MCF 10A (cell line): ENCODE measurements around the gene KCNN1. TPM values are rescaled to one million over a fixed set of nuclear protein-coding genes. Genes with fewer than 3 reads are reported as not detected.

Source experiments
- BruUV-seq: library from RNA; stranded (reverse); fragments of 400-500 nt; replicated peaks from 2 replicates; lab custom pipeline; 2021; lab: Mats Ljungman, UMichigan
- CTCF ChIA-PET: fragments of 300-600 bp; sonication (Branson Sonifier 250); formaldehyde crosslinking; extraction: SDS; loops from one replicate; lab custom pipeline; 2021; ENCODE audit warnings: antibody characterized with exemption, inconsistent platforms; lab: Yijun Ruan, JAX
- POLR2A ChIA-PET: fragments of 300-600, 350-650 bp; sonication (Branson Sonifier 250); formaldehyde crosslinking; extraction: SDS; loops from one replicate; lab custom pipeline; 2020; ENCODE audit warnings: antibody characterized with exemption, inconsistent platforms; lab: Yijun Ruan, JAX
- DNase-seq: peaks from one replicate; pipeline ENCODE4 v3.0.0-alpha.2; 2018; ENCODE audit not compliant: unreplicated experiment
- H3K27ac Mint-ChIP-seq: one replicate; pipeline ENCODE4 v1.8.0; 2022; ENCODE audit warnings: mild to moderate bottlenecking, low read depth, mixed read lengths; ENCODE audit not compliant: unreplicated experiment
- H3K27me3 Mint-ChIP-seq: one replicate; pipeline ENCODE4 v1.8.0; 2022; ENCODE audit warnings: mixed read lengths; ENCODE audit not compliant: insufficient read depth, unreplicated experiment
- H3K36me3 Mint-ChIP-seq: one replicate; pipeline ENCODE4 v1.8.0; 2022; ENCODE audit warnings: mild to moderate bottlenecking, moderate library complexity, mixed read lengths; ENCODE audit not compliant: insufficient read depth, unreplicated experiment
- H3K4me1 Mint-ChIP-seq: one replicate; pipeline ENCODE4 v1.8.0; 2022; ENCODE audit warnings: mixed read lengths; ENCODE audit not compliant: insufficient read depth, unreplicated experiment
- H3K4me3 Mint-ChIP-seq: one replicate; pipeline ENCODE4 v1.8.0; 2022; ENCODE audit warnings: mild to moderate bottlenecking, moderate library complexity, mixed read lengths; ENCODE audit not compliant: unreplicated experiment
- H3K9me3 Mint-ChIP-seq: one replicate; pipeline ENCODE4 v1.8.0; 2022; ENCODE audit warnings: mixed read lengths; ENCODE audit not compliant: unreplicated experiment
- intact Hi-C: fragments of 100-400 bp; cut with micrococcal nuclease; formaldehyde crosslinking; loops from 2 replicates; pipeline ENCODE4 v1.14.1; 2022
- total RNA-seq: library from RNA; stranded (reverse); gene quantifications from 2 replicates; pipeline ENCODE4 v1.2.3, GENCODE V29; 2022
- TF ChIP-seq, protein P1 (sequence below): fragments of 200-600 bp; IDR thresholded peaks from one replicate; pipeline ENCODE4 v1.8.0; 2022; ENCODE audit warnings: antibody characterized with exemption, mild to moderate bottlenecking; ENCODE audit not compliant: unreplicated experiment

The KCNN1 gene
- total RNA-seq, 1 experiment from 2014 or later: not detected

DNA sequence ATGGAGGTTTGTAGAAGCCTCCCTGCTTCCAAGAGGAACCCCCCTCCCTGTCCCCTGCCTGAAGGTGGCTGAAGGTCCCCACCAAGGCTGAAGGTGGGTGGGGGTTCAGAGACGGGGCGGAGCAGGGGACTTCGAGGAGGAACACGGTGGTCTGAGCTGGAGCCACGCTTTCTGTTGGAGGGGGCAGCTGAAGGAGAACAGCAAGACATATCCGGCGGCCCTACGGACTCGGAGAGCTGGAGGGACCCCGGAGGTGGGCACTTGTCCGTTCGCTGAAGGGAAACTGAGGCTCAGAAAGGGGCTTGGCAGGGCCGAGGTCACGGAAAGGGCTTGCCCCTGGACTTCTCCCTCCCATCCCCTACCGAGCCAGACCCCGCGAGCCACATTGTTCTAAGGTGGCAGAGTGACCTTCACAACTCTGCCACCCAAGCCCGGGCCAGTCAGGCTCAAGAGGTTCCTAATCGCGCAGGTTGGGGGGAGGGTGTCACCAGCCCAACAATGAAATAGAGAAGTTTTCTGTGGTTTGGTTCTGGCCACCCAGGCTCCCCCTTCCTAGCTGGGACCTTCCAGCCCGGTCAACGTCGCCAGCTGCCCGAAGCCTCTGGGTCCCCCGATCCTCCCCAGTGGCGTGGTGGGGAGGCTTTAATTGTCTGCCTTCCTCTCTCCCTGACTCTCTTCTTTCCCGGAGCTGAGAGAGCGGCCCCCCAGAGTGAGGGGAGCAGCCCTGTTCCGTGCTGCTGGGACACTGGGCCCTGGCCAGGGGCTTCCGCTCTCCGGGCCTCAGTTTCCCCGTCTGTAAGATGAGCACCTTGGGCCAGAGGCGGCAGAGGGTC lies 15.5 kb upstream of the KCNN1 start:
- intact Hi-C loops: no loop called here
- CTCF ChIA-PET: no interaction called here
- Mint-ChIP-seq H3K27me3 (peaks cover 53% of the 10 kb centered on the region), H3K27ac (no peak overlapping the region), H3K4me1 (peaks cover 11% of the 10 kb centered on the region), H3K36me3 (no peaks in the 10 kb centered on the region), H3K9me3 (no peaks in the 10 kb centered on the region), H3K4me3 (no peak overlapping the region)
- TF ChIP-seq, protein P1, sequence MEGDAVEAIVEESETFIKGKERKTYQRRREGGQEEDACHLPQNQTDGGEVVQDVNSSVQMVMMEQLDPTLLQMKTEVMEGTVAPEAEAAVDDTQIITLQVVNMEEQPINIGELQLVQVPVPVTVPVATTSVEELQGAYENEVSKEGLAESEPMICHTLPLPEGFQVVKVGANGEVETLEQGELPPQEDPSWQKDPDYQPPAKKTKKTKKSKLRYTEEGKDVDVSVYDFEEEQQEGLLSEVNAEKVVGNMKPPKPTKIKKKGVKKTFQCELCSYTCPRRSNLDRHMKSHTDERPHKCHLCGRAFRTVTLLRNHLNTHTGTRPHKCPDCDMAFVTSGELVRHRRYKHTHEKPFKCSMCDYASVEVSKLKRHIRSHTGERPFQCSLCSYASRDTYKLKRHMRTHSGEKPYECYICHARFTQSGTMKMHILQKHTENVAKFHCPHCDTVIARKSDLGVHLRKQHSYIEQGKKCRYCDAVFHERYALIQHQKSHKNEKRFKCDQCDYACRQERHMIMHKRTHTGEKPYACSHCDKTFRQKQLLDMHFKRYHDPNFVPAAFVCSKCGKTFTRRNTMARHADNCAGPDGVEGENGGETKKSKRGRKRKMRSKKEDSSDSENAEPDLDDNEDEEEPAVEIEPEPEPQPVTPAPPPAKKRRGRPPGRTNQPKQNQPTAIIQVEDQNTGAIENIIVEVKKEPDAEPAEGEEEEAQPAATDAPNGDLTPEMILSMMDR: no peak
- BruUV-seq: no TSS peak
- POLR2A ChIA-PET: no interaction called here
- no peak for DNase-seq

DNA sequence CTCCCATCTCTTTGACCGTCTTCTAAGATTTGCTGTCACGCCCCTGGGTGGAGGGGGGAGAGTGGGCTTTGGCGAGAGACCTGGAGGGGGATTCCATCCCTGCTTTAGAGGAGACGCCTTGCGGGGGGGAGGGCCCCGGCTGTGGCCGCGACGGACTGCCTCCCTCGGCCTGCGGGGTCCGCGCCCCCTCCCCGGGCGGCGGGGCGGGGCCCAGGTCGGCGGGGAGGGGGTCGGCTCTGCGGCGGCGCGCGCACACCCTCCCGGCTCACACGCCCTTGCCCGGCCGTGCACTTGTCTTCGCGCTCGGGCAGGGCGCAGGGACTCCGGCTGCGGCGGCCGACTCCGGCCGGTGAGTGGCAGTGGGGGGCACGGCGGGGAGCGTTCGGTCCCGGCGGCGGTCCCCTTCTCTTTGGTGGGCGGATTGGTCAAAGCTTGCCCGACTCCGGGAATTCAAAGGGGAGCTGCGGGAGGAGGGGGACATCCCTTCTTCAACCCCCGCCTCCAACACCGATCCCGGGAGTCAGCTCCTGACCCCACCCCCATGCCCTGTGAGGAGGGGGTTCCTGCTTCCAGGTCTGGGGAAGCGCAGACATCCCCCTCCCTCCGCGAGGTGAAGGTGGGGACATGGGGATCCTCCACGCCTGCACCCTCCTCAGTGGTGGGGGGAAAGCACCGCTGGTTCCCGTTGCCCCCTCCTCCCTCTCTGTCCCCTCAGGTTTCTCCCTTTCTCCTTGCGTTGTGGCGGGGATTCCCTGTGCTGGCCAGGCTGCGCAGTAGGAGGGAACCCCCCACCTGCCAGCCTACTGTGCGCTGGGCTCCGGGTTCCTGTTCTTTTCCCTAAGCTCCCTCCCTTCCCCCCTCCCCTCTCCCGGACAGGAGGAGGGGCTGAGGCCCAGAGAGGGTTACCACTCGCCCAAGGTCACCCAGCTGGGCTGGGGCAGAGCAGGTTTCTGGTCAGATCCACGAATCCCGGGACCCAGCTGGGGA lies 14.6 kb upstream of the KCNN1 start:
- POLR2A ChIA-PET: no interaction called here
- Mint-ChIP-seq H3K4me3 (no peak overlapping the region), H3K27me3 (peaks cover 62% of the 10 kb centered on the region), H3K4me1 (peaks cover 8% of the 10 kb centered on the region), H3K9me3 (no peaks in the 10 kb centered on the region), H3K27ac (no peak overlapping the region), H3K36me3 (no peaks in the 10 kb centered on the region)
- intact Hi-C loops: no loop called here
- DNase-seq: no peak
- TF ChIP-seq, protein P1: no peak
- BruUV-seq: no TSS peak
- CTCF ChIA-PET: interaction anchor here (0.9 to 2.2 kb wide), 2 partner anchors 14 to 54 kb away, joined by 5 to 10 read pairs; no protein-coding TSS in a partner anchor

DNA sequence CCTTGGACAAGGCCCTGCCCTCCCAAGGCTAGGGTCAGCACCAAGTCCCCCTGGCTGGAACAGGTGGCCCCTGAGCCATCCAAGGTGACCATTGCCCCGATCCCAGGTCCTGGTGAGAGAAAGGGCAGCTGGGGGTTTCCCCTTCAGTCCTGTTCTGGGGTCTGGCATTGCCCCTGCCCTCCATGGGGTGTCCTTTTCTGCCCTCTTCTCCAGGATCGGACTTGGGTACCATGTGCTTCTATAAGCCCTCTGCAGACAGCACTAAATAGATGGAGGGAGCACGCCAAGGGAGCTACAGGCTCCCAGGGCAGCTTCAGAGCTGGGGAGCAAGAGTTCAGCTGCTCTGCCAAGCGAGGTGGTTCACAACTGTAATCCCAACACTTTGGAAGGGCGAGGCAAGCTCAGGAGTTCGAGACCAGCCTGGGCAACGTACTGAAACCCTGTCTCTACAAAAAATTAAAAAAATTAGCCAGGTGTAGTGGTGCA lies 13.5 kb upstream of the KCNN1 start:
- no TSS peak for BruUV-seq
- DNase-seq: no peak
- Mint-ChIP-seq H3K27ac (no peak overlapping the region), H3K4me1 (peaks cover 5% of the 10 kb centered on the region), H3K36me3 (no peaks in the 10 kb centered on the region), H3K27me3 (peaks cover 70% of the 10 kb centered on the region), H3K4me3 (no peak overlapping the region), H3K9me3 (no peaks in the 10 kb centered on the region)
- ChIA-PET CTCF (interaction anchor here (2.2 kb wide), 1 partner anchor 15 kb away, joined by 10 read pairs; no protein-coding TSS in a partner anchor), POLR2A (no interaction called here)
- TF ChIP-seq, protein P1: no peak
- intact Hi-C loops: no loop called here

DNA sequence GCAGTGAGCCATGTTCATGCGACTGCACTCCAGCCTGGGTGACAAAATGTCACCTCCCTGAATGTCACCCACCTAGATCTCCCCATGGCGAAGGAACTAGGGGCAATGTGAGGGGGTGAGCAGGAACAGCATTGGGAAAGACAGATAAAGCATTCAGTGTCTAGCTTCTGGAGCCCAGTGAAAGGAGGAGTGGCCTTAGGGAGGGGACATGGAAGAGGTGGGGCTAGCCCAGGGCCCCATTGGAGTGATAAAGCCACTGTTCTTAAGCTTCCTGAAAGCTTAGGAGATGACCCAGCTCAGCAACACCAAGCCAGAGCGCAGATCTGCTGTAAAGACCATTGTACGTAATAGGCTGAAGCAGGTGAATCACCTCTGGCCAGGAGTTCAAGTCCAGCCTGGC lies 13.0 kb upstream of the KCNN1 start:
- CTCF ChIA-PET: interaction anchor here (2.2 kb wide), 1 partner anchor 15 kb away, joined by 10 read pairs; no protein-coding TSS in a partner anchor
- no TSS peak for BruUV-seq

More for the DNA sequence above, 13.0 kb upstream of the KCNN1 start:
- H3K36me3 Mint-ChIP-seq: no peaks in the 10 kb centered on the region
- H3K27ac Mint-ChIP-seq: no peak overlapping the region
- TF ChIP-seq, protein P1: no peak
- peaks cover 5% of the 10 kb centered on the region for H3K4me1 Mint-ChIP-seq
- H3K9me3 Mint-ChIP-seq: no peaks in the 10 kb centered on the region
- peaks cover 68% of the 10 kb centered on the region for H3K27me3 Mint-ChIP-seq
- intact Hi-C loops: no loop called here
- H3K4me3 Mint-ChIP-seq: no peak overlapping the region
- POLR2A ChIA-PET: no interaction called here
- no peak for DNase-seq
